ENCODE measurements around the gene FARP1.

The FARP1 gene

DNA sequence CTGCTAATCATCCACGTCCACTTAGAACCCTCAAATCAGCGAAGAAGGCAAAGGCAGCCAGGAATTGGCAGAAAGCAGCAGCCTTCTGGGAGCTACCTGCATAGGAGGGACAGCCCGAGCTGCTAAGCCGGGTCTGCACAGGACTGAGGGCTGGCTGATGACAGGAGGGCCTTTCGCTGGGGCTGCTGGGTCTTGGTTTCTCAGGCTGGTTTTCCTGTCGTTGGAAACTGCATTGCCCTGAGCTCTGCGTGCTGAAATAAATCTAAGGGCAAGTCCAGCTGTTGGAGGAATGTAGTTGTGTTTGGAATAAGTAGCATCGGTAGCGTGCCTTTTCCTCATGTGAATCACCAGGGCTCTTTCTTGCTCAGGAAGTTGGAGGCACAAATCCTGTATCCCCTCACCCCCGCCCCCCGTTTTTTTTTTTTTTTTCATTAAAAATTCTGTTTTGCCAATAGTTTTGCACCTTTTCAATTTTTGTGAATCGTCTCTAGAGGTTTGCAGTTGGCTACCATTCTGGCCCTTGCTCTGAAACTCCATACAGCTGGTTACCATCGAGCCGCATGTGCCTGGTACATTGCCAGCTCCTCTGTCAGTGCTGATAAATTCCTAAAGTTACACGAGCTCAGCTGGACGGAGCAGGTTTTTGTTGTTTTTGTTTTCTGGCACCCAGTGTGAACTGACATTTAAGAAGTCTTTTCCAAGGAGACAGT lies 228.1 kb downstream of the FARP1 start:
- ChIA-PET CTCF (no interaction called here), POLR2A (no interaction called here)
- TF ChIP-seq ZNF138 (tag by site-specific recombination; IDR thresholded peaks at IDR 0.05; ENCODE audit: borderline replicate concordance) (no peak), KLF9 (tag by site-specific recombination; IDR thresholded peaks at IDR 0.05; ENCODE audit: low read depth) (no peak), ZNF777 (tag by site-specific recombination; IDR thresholded peaks at IDR 0.05; ENCODE audit: borderline replicate concordance) (no peak), MZF1 (tag by site-specific recombination; IDR thresholded peaks at IDR 0.05; ENCODE audit: borderline replicate concordance) (no peak)
- TF ChIP-seq, protein P1, sequence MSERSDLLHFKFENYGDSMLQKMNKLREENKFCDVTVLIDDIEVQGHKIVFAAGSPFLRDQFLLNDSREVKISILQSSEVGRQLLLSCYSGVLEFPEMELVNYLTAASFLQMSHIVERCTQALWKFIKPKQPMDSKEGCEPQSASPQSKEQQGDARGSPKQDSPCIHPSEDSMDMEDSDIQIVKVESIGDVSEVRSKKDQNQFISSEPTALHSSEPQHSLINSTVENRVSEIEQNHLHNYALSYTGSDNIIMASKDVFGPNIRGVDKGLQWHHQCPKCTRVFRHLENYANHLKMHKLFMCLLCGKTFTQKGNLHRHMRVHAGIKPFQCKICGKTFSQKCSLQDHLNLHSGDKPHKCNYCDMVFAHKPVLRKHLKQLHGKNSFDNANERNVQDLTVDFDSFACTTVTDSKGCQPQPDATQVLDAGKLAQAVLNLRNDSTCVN (tag by site-specific recombination; optimal IDR thresholded peaks at IDR 0.05): no peak
- TF ChIP-seq, protein P2, sequence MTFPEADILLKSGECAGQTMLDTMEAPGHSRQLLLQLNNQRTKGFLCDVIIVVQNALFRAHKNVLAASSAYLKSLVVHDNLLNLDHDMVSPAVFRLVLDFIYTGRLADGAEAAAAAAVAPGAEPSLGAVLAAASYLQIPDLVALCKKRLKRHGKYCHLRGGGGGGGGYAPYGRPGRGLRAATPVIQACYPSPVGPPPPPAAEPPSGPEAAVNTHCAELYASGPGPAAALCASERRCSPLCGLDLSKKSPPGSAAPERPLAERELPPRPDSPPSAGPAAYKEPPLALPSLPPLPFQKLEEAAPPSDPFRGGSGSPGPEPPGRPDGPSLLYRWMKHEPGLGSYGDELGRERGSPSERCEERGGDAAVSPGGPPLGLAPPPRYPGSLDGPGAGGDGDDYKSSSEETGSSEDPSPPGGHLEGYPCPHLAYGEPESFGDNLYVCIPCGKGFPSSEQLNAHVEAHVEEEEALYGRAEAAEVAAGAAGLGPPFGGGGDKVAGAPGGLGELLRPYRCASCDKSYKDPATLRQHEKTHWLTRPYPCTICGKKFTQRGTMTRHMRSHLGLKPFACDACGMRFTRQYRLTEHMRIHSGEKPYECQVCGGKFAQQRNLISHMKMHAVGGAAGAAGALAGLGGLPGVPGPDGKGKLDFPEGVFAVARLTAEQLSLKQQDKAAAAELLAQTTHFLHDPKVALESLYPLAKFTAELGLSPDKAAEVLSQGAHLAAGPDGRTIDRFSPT (tag by site-specific recombination; IDR thresholded peaks at IDR 0.05): no peak
- TF ChIP-seq, protein P3, sequence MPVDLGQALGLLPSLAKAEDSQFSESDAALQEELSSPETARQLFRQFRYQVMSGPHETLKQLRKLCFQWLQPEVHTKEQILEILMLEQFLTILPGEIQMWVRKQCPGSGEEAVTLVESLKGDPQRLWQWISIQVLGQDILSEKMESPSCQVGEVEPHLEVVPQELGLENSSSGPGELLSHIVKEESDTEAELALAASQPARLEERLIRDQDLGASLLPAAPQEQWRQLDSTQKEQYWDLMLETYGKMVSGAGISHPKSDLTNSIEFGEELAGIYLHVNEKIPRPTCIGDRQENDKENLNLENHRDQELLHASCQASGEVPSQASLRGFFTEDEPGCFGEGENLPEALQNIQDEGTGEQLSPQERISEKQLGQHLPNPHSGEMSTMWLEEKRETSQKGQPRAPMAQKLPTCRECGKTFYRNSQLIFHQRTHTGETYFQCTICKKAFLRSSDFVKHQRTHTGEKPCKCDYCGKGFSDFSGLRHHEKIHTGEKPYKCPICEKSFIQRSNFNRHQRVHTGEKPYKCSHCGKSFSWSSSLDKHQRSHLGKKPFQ (tag by site-specific recombination; IDR thresholded peaks at IDR 0.05): peak; percentile 13; the same call in 1 of the 2 replicates
- Histone ChIP-seq H3K9me3 (ENCODE audit: control insufficient read depth, insufficient read depth, low read depth, low read length) (no peaks in the 10 kb centered on the region), H3K27ac (ENCODE audit: extremely low read depth, low read depth, low read length) (no peak overlapping the region), H3K36me3 (ENCODE audit: control insufficient read depth in 2 of 2, insufficient read depth in 1 of 2, low read length in 2 of 2) (peaks cover 0 to 6% of the 10 kb centered on the region in 2 experiments; a peak in 1 of 3 replicates), H3K4me3 (ENCODE audit: low read depth, low read length) (no peak overlapping the region), H3K4me1 (ENCODE audit: control insufficient read depth, insufficient read depth, low read length) (no peaks in the 10 kb centered on the region)

DNA sequence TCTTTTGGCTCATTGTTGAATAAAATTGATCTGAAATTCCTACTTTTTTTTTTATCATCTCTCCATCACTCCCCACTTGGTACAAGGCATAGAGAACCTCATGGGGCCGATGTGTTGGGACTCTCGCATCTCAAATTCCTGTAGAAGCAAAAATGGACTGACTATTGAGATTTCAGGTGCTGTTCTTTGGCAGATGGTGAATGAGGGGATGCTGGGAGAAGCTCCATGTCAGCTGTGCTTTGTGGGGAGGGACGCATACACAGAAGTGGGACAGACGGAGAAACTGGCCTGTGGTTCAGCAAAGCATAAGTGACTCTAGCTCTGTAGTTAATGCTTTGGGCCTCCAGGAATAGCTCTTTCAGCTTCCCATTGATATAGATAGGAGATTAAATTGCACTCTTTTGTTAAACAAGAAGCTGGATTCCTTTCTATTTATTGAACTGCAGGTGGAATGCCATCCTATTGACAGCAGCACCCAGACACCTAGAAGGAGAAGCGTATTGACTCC lies 228.7 kb downstream of the FARP1 start:
- TF ChIP-seq, protein P4, sequence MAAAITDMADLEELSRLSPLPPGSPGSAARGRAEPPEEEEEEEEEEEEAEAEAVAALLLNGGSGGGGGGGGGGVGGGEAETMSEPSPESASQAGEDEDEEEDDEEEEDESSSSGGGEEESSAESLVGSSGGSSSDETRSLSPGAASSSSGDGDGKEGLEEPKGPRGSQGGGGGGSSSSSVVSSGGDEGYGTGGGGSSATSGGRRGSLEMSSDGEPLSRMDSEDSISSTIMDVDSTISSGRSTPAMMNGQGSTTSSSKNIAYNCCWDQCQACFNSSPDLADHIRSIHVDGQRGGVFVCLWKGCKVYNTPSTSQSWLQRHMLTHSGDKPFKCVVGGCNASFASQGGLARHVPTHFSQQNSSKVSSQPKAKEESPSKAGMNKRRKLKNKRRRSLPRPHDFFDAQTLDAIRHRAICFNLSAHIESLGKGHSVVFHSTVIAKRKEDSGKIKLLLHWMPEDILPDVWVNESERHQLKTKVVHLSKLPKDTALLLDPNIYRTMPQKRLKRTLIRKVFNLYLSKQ (tag by site-specific recombination; IDR thresholded peaks at IDR 0.05; ENCODE audit: borderline replicate concordance): no peak
- TF ChIP-seq, protein P5, sequence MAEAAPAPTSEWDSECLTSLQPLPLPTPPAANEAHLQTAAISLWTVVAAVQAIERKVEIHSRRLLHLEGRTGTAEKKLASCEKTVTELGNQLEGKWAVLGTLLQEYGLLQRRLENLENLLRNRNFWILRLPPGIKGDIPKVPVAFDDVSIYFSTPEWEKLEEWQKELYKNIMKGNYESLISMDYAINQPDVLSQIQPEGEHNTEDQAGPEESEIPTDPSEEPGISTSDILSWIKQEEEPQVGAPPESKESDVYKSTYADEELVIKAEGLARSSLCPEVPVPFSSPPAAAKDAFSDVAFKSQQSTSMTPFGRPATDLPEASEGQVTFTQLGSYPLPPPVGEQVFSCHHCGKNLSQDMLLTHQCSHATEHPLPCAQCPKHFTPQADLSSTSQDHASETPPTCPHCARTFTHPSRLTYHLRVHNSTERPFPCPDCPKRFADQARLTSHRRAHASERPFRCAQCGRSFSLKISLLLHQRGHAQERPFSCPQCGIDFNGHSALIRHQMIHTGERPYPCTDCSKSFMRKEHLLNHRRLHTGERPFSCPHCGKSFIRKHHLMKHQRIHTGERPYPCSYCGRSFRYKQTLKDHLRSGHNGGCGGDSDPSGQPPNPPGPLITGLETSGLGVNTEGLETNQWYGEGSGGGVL (tag by site-specific recombination; IDR thresholded peaks at IDR 0.05): no peak
- TF ChIP-seq, protein P6, sequence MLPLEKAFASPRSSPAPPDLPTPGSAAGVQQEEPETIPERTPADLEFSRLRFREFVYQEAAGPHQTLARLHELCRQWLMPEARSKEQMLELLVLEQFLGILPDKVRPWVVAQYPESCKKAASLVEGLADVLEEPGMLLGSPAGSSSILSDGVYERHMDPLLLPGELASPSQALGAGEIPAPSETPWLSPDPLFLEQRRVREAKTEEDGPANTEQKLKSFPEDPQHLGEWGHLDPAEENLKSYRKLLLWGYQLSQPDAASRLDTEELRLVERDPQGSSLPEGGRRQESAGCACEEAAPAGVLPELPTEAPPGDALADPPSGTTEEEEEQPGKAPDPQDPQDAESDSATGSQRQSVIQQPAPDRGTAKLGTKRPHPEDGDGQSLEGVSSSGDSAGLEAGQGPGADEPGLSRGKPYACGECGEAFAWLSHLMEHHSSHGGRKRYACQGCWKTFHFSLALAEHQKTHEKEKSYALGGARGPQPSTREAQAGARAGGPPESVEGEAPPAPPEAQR (tag by site-specific recombination; IDR thresholded peaks at IDR 0.05): no peak
- TF ChIP-seq YY2 (tag by site-specific recombination; IDR thresholded peaks at IDR 0.05) (no peak), KLF8 (tag by site-specific recombination; IDR thresholded peaks at IDR 0.05) (no peak), ZNF16 (tag by site-specific recombination; IDR thresholded peaks at IDR 0.05; ENCODE audit: low read depth) (no peak)
- TF ChIP-seq, protein P7, sequence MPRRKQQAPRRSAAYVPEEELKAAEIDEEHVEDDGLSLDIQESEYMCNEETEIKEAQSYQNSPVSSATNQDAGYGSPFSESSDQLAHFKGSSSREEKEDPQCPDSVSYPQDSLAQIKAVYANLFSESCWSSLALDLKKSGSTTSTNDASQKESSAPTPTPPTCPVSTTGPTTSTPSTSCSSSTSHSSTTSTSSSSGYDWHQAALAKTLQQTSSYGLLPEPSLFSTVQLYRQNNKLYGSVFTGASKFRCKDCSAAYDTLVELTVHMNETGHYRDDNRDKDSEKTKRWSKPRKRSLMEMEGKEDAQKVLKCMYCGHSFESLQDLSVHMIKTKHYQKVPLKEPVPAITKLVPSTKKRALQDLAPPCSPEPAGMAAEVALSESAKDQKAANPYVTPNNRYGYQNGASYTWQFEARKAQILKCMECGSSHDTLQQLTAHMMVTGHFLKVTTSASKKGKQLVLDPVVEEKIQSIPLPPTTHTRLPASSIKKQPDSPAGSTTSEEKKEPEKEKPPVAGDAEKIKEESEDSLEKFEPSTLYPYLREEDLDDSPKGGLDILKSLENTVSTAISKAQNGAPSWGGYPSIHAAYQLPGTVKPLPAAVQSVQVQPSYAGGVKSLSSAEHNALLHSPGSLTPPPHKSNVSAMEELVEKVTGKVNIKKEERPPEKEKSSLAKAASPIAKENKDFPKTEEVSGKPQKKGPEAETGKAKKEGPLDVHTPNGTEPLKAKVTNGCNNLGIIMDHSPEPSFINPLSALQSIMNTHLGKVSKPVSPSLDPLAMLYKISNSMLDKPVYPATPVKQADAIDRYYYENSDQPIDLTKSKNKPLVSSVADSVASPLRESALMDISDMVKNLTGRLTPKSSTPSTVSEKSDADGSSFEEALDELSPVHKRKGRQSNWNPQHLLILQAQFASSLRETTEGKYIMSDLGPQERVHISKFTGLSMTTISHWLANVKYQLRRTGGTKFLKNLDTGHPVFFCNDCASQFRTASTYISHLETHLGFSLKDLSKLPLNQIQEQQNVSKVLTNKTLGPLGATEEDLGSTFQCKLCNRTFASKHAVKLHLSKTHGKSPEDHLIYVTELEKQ (tag by site-specific recombination; IDR thresholded peaks at IDR 0.05; ENCODE audit: borderline replicate concordance): no peak
- no peaks in the 10 kb centered on the region for H3K4me1 ChIP-seq (ENCODE audit: control insufficient read depth, insufficient read depth, low read length)
- POLR2A ChIA-PET: no interaction called here
- H3K4me3 ChIP-seq (ENCODE audit: low read depth, low read length): no peak overlapping the region
- H3K27ac ChIP-seq (ENCODE audit: extremely low read depth, low read depth, low read length): no peak overlapping the region
- CTCF ChIA-PET: no interaction called here
- peaks cover 0 to 6% of the 10 kb centered on the region in 2 experiments; a peak in 1 of 3 replicates for H3K36me3 ChIP-seq (ENCODE audit: control insufficient read depth in 2 of 2, insufficient read depth in 1 of 2, low read length in 2 of 2)
- no peaks in the 10 kb centered on the region for H3K9me3 ChIP-seq (ENCODE audit: control insufficient read depth, insufficient read depth, low read depth, low read length)
